ENCODE results near the gene MAP3K7CL.

MAP3K7CL gene

DNA sequence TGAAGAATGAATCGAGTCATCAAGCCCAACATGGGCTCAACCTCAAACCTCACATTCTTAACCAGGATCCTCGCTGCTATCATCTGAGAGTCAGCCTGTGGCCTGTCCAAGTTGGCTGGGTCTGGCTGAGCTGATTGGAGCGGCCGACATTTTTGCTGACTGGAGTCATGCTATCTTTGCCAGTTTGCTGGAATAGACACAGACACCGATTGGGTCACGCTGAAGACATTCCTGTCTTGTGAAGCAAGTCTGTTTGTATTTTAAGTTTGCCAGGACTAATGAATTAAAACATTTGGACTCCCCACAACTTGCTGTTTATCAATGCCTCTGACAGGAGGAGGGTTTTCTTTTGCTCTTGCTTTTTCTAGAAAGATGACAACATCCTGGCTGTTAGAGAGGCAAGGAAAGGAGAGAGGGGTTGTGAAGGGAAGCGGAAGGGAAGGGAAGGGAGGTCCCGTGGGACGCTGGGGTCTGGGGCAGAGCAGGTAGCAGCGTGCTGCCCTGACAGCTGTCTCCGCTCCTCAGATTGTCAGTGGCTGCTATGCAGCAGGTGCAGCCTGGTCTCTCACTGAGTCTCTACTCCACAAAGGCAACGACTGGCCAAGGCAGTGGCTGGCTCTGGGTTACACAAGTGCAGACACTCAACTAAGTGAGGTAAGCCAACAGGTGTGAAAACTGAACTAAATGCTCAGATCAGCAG lies at the start of gene MAP3K7CL:
TSS of gene MAP3K7CL (plus strand) at position 375 of the 700 bp plus-strand sequence. CDS start 2,701 bp downstream, outside the sequence.
- DNase-seq (ENCODE audit: low spot score in 2 of 2) (no peak), ATAC-seq (ENCODE audit: low read depth) (no peak)
- Mint-ChIP-seq H3K4me1 (peaks cover 10% of the 10 kb centered on the region), H3K4me3 (no peak within 1 kb of the TSS), H3K27ac (peak within 1 kb of the TSS; percentile 45), H3K27me3 (no peaks in the 10 kb centered on the region), H3K9me3 (peaks cover 3% of the 10 kb centered on the region), H3K36me3 (peaks cover 8% of the 10 kb centered on the region)

DNA sequence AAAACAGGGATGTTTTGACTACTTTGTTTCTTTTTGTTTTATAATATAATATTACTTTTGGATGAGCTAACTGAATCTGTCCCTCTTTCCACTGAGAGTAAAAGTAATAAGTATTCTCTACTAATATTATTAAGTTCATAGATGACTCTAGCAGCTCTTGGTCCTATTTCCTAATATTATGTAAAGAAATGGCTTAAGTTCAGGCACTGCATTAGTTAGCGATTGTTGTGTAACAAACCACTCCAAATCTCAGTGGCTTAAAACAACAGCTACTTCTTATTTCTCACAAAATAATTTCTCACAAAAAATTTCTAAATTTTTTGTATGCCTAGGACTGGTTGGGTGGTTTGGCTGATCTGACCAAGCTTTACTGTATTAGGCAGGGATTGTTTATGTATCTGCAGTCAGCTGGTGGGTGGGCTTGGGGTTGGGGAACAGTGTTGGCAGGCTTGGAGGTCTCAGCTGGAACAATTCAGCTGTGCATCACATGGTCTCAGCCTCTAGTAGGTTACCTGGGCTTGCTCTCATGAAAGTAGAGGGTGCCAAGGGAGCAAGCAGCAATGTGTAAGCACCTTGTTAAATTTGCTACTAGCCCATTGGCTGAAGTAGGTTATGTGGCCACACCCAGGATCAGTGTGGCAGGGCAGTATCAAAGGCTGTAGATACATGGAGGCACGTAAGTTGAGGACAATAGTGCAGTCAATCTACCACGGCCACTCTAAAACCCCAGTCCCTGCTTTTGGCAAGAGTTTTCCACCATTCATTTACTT lies 48.2 kb upstream of the MAP3K7CL start:
- Mint-ChIP-seq H3K4me3 (no peak overlapping the region), H3K27me3 (no peaks in the 10 kb centered on the region), H3K36me3 (peaks cover 5% of the 10 kb centered on the region), H3K4me1 (peaks cover 24% of the 10 kb centered on the region), H3K27ac (no peak overlapping the region), H3K9me3 (no peaks in the 10 kb centered on the region)
- no peak for ATAC-seq (ENCODE audit: low read depth)
- DNase-seq (ENCODE audit: low spot score in 2 of 2): no peak

DNA sequence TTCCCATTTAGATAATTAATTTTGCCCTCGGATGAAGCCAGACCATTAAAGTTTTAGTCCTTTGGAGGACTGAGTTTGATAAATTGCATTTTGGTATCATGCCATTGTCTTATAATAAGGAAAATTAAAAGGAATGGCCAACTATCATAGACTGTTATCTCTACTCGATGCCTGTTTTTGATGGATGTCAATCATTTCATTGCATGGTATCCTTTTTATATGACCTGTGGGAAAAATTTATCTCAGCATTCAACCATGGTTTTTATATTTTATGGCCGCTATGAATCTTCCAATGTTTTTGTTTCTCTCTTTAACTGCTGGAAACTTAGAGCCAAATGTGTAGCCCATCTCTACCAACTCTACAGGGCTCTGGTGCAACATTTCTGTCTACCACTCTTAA lies 47.1 kb upstream of the MAP3K7CL start:
- Mint-ChIP-seq H3K4me3 (no peak overlapping the region), H3K27me3 (no peaks in the 10 kb centered on the region), H3K27ac (no peak overlapping the region), H3K36me3 (peaks cover 5% of the 10 kb centered on the region), H3K4me1 (peaks cover 20% of the 10 kb centered on the region), H3K9me3 (no peaks in the 10 kb centered on the region)
- no peak for ATAC-seq (ENCODE audit: low read depth)
- no peak for DNase-seq (ENCODE audit: low spot score in 2 of 2)

DNA sequence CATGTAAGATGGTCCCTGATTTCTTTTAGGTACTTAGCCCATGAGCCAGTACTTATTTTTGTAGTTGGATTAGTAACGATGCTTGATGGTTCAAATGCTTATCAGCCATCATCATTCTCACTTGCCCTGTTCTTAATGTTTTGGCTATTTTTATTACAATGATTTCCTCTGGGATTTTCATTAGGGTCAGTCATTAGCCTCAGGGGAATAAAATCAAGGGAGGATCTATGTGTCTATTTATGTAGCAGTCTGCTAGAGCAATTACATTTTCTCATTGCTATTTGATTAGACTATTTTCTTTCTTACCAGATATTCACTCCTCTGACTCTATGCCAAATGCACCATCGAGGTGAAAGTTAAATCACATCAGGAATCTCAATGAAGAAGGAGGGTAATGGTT lies 46.1 kb upstream of the MAP3K7CL start:
- H3K27me3 Mint-ChIP-seq: no peaks in the 10 kb centered on the region
- DNase-seq (ENCODE audit: low spot score in 2 of 2) (no peak), ATAC-seq (ENCODE audit: low read depth) (no peak)
- peaks cover 12% of the 10 kb centered on the region for H3K4me1 Mint-ChIP-seq
- H3K27ac Mint-ChIP-seq: no peak overlapping the region
- peaks cover 5% of the 10 kb centered on the region for H3K36me3 Mint-ChIP-seq
- H3K9me3 Mint-ChIP-seq: no peaks in the 10 kb centered on the region
- H3K4me3 Mint-ChIP-seq: no peak overlapping the region

DNA sequence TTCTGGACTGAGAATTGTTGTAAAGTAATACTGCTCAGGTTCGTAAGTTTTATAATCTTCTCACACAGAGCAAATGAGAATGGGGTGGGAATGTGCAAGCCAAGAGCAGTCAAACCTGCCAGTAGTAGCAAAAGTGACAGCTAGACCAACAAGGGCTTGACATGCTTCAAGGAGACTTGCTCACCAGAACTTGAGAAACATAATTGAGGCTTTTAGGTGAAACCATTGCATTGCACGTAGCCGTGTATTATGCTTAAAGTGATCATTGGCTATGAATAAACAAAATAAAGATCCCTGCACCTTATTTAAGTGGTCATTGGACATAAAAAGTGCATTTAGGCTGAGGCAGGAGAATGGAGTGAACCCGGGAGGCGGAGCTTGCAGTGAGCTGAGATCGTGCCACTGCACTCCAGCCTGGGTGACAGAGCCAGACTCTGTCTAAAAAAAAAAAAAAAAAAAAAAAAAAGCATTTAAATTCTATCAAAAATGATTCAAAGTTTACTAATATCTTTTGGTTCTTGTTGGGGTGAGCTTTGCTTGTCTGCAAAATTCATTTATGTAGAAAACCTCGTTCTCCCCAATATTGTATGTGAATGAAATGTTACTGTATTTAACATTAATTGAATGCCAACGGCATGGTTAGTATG lies 45.2 kb upstream of the MAP3K7CL start:
- Mint-ChIP-seq H3K4me1 (peaks cover 14% of the 10 kb centered on the region), H3K36me3 (peaks cover 5% of the 10 kb centered on the region), H3K9me3 (no peaks in the 10 kb centered on the region), H3K4me3 (no peak overlapping the region), H3K27ac (no peak overlapping the region), H3K27me3 (no peaks in the 10 kb centered on the region)
- DNase-seq (ENCODE audit: low spot score in 2 of 2) (no peak), ATAC-seq (ENCODE audit: low read depth) (no peak)

DNA sequence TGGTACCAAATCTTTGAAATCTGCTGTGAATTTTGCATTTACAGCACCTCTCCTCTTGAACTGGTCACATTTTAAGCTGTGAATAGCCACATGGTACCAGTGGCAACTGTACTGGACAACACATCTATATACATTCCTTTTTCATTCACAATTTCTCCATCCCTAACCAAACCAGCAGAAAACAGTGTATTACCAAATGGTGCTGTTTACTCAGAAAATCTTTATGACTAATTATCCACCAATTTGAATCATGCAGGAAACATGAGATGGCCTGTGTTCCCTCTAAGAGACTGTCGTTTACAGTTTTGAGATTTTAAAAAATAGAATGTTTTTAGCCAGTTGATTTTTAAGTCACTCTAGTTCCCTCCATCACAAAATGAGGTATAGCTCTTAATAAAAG lies 39.4 kb upstream of the MAP3K7CL start:
- H3K4me1 Mint-ChIP-seq: peaks cover 6% of the 10 kb centered on the region
- no peak overlapping the region for H3K4me3 Mint-ChIP-seq
- H3K9me3 Mint-ChIP-seq: no peaks in the 10 kb centered on the region
- peaks cover 15% of the 10 kb centered on the region for H3K36me3 Mint-ChIP-seq
- no peak for ATAC-seq (ENCODE audit: low read depth)
- no peaks in the 10 kb centered on the region for H3K27me3 Mint-ChIP-seq
- DNase-seq (ENCODE audit: low spot score in 2 of 2): no peak
- no peak overlapping the region for H3K27ac Mint-ChIP-seq

DNA sequence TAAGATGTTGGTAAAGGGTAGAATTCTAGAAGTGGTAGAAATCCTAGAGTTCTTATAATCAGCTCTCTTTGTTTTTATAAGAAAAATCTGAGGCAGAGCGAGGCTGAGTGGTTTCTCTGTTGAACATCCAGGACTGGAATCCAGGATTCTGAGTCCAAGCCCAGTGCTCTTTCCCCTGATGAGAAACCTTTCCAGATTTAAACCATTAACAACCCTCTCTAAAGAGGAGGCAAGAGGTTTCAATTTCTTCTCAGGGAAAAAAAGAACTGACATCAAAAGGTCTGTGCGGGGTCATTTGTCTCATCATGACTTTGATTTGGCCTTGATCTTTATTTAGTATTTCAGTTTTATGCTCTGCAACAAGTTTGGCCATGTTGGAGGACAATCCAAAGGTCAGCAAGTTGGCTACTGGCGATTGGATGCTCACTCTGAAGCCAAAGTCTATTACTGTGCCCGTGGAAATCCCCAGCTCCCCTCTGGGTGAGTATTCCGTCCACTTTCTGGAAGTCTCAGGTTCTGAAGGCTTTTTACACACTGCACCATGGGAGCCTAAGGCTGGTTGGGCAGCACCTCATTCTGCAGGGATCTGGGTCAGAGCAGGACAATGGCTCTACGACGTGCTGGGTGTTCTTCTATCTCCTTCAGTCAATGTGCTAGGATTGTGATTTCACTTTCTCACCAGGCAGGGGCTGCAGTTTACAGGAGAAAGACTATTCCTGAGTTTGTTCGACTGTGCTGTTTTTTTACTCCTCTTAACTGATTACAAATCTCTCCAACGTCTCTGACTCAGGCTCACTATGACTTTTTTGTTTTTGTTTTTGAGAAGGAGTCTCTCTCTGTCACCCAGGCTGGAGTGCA lies 38.1 kb upstream of the MAP3K7CL start:
- ATAC-seq (ENCODE audit: low read depth) (no peak), DNase-seq (ENCODE audit: low spot score in 2 of 2) (no peak)
- Mint-ChIP-seq H3K27me3 (no peaks in the 10 kb centered on the region), H3K9me3 (no peaks in the 10 kb centered on the region), H3K4me3 (no peak overlapping the region), H3K36me3 (peaks cover 14% of the 10 kb centered on the region), H3K27ac (no peak overlapping the region), H3K4me1 (peaks cover 6% of the 10 kb centered on the region)

- H3K9me3 Mint-ChIP-seq: no peaks in the 10 kb centered on the region
- peak overlapping the region; percentile 65 for H3K27ac Mint-ChIP-seq
- peaks cover 18% of the 10 kb centered on the region for H3K36me3 Mint-ChIP-seq
- no peak overlapping the region for H3K4me3 Mint-ChIP-seq
- peaks cover 2% of the 10 kb centered on the region for H3K4me1 Mint-ChIP-seq
- H3K27me3 Mint-ChIP-seq: no peaks in the 10 kb centered on the region
- ATAC-seq (ENCODE audit: low read depth) (no peak), DNase-seq (ENCODE audit: low spot score in 2 of 2) (no peak)
These were observed 34.0 kb upstream of the MAP3K7CL start for GRCh38 chr21:29096218-29097015.

DNA sequence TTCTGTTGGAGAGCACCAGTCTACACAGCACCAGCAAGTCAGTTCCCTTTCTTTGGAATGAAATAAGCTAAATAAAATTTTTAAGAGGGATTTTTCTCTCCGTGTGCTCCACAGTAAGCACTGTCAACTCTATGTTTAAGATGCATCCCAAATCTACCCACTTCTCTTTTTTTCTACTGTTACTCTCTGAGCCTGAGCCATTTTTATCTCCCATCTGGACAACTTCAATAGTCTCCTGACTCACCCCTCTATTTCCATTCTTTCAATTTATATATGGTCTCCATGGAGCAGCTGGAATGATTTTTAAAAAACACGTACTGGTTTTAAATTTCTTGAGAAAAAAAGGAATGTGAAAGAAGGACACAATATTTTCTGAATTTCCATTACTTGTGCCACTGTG lies 32.3 kb upstream of the MAP3K7CL start:
- peaks cover 9% of the 10 kb centered on the region for H3K36me3 Mint-ChIP-seq
- DNase-seq (ENCODE audit: low spot score in 2 of 2) (no peak), ATAC-seq (ENCODE audit: low read depth) (no peak)
- no peaks in the 10 kb centered on the region for H3K27me3 Mint-ChIP-seq
- H3K27ac Mint-ChIP-seq: no peak overlapping the region
- no peak overlapping the region for H3K4me3 Mint-ChIP-seq
- peaks cover 2% of the 10 kb centered on the region for H3K4me1 Mint-ChIP-seq
- H3K9me3 Mint-ChIP-seq: no peaks in the 10 kb centered on the region

- no peak overlapping the region for H3K27ac Mint-ChIP-seq
- no peaks in the 10 kb centered on the region for H3K27me3 Mint-ChIP-seq
- no peaks in the 10 kb centered on the region for H3K9me3 Mint-ChIP-seq
- no peak overlapping the region for H3K4me3 Mint-ChIP-seq
- H3K36me3 Mint-ChIP-seq: peaks cover 11% of the 10 kb centered on the region
- ATAC-seq (ENCODE audit: low read depth): no peak
- DNase-seq (ENCODE audit: low spot score in 2 of 2): no peak
- peaks cover 2% of the 10 kb centered on the region for H3K4me1 Mint-ChIP-seq
These were observed 27.6 kb upstream of the MAP3K7CL start for GRCh38 chr21:29102791-29103257.

GRCh38 chr21:29104239-29104708 lies 26.2 kb upstream of the MAP3K7CL start:
- H3K27ac Mint-ChIP-seq: no peak overlapping the region
- H3K9me3 Mint-ChIP-seq: no peaks in the 10 kb centered on the region
- DNase-seq (ENCODE audit: low spot score in 2 of 2): no peak
- peaks cover 2% of the 10 kb centered on the region for H3K4me1 Mint-ChIP-seq
- H3K27me3 Mint-ChIP-seq: no peaks in the 10 kb centered on the region
- H3K4me3 Mint-ChIP-seq: no peak overlapping the region
- H3K36me3 Mint-ChIP-seq: peaks cover 9% of the 10 kb centered on the region
- no peak for ATAC-seq (ENCODE audit: low read depth)

DNA sequence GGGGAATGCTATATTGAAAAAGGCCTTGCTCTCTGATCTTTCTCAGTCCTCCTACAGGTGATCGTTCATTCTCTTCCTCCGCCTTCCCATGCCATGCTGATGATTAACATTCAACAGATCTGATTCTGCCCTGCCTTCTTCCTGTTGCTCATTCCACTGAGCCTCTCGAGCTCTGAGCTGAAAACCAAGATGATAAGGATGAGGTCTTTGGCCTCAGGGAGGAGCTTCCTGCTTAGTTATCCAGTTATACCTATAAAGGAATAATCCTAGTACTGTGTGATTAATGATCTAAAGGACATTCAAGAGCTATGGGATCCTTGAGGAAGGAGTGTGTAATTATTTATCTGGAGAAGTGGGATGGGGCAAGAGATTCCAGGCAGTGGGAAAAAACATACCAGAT lies 25.2 kb upstream of the MAP3K7CL start:
- peak overlapping the region; percentile 32 for H3K27ac Mint-ChIP-seq
- H3K36me3 Mint-ChIP-seq: peaks cover 9% of the 10 kb centered on the region
- no peaks in the 10 kb centered on the region for H3K9me3 Mint-ChIP-seq
- H3K27me3 Mint-ChIP-seq: no peaks in the 10 kb centered on the region
- no peaks in the 10 kb centered on the region for H3K4me1 Mint-ChIP-seq
- ATAC-seq (ENCODE audit: low read depth): no peak
- no peak for DNase-seq (ENCODE audit: low spot score in 2 of 2)
- no peak overlapping the region for H3K4me3 Mint-ChIP-seq

All from memory B cell (primary cell).